ENCODE results near the gene RPH3AL. TPM values are rescaled to one million over a fixed set of nuclear protein-coding genes. Genes with fewer than 3 reads are reported as not detected.
"Not testable (repeated sequence)": the region's sequence is repeated elsewhere in the genome, so short reads cannot be mapped to it uniquely, and the experiment has no call there.

RPH3AL gene
- total and polyA plus RNA-seq, 10 donors: 4.8 to 182 (median 49.1) TPM

DNA sequence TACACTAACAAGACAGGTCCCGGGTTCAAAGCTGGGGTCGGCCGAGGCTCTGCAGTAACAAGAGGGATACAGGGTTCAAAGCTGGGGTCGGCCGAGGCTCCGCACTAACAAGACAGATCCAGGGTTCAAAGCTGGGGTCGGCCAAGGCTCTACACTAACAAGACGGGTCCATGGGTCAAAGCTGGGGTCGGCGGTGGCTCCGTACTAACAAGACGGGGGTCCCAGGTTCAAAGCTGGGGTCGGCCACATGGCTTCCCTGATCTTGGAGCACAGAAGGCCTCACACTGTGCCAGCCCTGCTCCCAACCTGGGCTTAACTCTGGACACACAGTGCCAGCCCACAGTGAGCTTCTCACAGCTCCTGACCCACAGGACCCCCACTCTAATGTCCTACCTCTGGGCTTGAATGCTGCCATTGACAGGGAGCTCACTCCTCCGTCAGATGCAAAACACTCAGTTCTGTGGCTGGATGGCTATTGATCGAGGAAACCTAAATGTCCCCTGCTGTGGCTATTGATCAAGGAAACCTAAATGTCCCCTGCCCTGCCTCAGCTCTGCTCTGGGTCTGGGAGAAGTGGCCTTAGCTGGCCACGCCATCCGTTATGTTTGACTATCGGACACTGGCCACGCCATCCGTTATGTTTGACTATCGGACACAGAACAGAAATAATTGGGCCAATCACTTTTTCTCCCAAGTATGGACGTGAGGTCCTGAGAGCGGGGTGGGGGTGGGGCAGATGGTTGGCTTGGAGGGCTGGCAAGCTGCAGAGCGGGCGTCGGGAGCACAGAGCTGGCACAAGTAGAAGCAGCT lies 116.6 kb downstream of the RPH3AL start:
- intact Hi-C loops (cut with DNase I; ENCODE audit: low total_unique reads): no loop called here
- no peak overlapping the region for H3K27ac ChIP-seq
- WGBS, 5 donors: 92 to 98% (median 95%) methylated on average over 23 to 26 of the region's 26 CpGs

DNA sequence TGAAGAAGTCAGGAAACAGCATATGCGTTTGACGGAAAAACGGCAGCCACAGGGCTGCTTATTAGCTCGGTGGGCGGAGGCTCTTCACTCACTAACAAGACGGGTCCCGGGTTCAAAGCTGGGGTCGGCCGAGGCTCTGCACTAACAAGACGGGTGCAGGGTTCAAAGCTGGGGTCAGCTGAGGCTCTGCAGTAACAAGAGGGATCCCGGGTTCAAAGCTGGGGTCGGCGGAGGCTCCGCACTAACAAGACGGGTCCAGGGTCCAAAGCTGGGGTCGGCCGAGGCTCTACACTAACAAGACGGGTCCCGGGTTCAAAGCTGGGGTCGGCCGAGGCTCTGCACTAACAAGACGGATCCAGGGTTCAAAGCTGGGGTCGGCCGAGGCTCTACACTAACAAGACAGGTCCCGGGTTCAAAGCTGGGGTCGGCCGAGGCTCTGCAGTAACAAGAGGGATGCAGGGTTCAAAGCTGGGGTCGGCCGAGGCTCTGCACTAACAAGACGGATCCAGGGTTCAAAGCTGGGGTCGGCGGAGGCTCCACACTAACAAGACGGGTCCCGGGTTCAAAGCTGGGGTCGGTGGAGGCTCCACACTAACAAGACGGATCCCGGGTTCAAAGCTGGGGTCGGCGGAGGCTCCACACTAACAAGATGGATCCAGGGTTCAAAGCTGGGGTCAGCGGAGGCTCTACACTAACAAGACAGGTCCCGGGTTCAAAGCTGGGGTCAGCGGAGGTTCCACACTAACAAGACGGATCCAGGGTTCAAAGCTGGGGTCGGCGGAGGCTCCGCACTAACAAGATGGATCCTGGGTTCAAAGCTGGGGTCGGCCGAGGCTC lies 117.4 kb downstream of the RPH3AL start:
- intact Hi-C loops (cut with DNase I; ENCODE audit: low total_unique reads); H3K9me3 ChIP-seq; H3K27me3 ChIP-seq (replicated peaks in 1 of 7): not testable (repeated sequence)
- H3K27ac ChIP-seq: peak overlapping the region in 5 of 8 donors; percentile 76 to 88 (median 77)
- 80 to 85% (median 83%) methylated on average over 42 to 48 of the region's 48 CpGs for WGBS, 5 donors
- peaks cover 0 to 17% (median 0%) of the 10 kb centered on the region in 6 donors for H3K36me3 ChIP-seq
- peak; percentile 31 for DNase-seq
- peaks cover 0 to 33% (median 14%) of the 10 kb centered on the region in 6 donors for H3K4me1 ChIP-seq
- H3K4me3 ChIP-seq: peak overlapping the region in 1 of 8 donors; percentile 36

More for the DNA sequence above, 116.6 kb downstream of the RPH3AL start:
- Histone ChIP-seq H3K4me3 (no peak overlapping the region), H3K4me1 (peaks cover 0 to 27% (median 13%) of the 10 kb centered on the region in 6 donors), H3K9me3 (no peaks in the 10 kb centered on the region), H3K36me3 (peaks cover 0 to 17% (median 0%) of the 10 kb centered on the region in 6 donors), H3K27me3 (replicated peaks in 1 of 7) (no peaks in the 10 kb centered on the region)
- peak; percentile 62 for DNase-seq
- TF ChIP-seq POLR2A (IDR thresholded peaks at IDR 0.05): no peak
- TF ChIP-seq POLR2AphosphoS5 (IDR thresholded peaks at IDR 0.05): no peak
- TF ChIP-seq CTCF (IDR thresholded peaks at IDR 0.05 in 8 of 11, conservative IDR thresholded peaks at IDR 0.05 in 3 of 11): no peak

- Histone ChIP-seq H3K36me3 (peaks cover 0 to 17% (median 0%) of the 10 kb centered on the region in 6 donors), H3K4me3 (peak overlapping the region in 1 of 8 donors; percentile 36), H3K27ac (peak overlapping the region in 7 of 8 donors; percentile 5 to 88 (median 76)), H3K4me1 (peaks cover 0 to 40% (median 20%) of the 10 kb centered on the region in 6 donors)
- H3K9me3 ChIP-seq; intact Hi-C loops (cut with DNase I; ENCODE audit: low total_unique reads); H3K27me3 ChIP-seq (replicated peaks in 1 of 7): not testable (repeated sequence)
- WGBS, 5 donors: 36 to 58% (median 48%) methylated on average over 16 to 21 of the region's 23 CpGs
- TF ChIP-seq POLR2AphosphoS5 (IDR thresholded peaks at IDR 0.05): peak in 1 of 3 donors; percentile 7
- peak; percentile 69 for DNase-seq
Measured at GRCh38 chr17:234163-234993, 118.2 kb downstream of the RPH3AL start.

- Histone ChIP-seq H3K36me3 (peaks cover 0 to 13% (median 0%) of the 10 kb centered on the region in 6 donors), H3K4me1 (peaks cover 3 to 49% (median 28%) of the 10 kb centered on the region in 6 donors), H3K27me3 (replicated peaks in 1 of 7) (no peaks in the 10 kb centered on the region), H3K9me3 (no peaks in the 10 kb centered on the region), H3K27ac (peak overlapping the region; percentile 29 to 88 (median 78)), H3K4me3 (peak overlapping the region in 1 of 8 donors; percentile 49)
- DNase-seq: peak; percentile 73
- 31 to 52% (median 44%) methylated on average over 9 to 11 of the region's 11 CpGs for WGBS, 5 donors
- intact Hi-C loops (cut with DNase I; ENCODE audit: low total_unique reads): no loop called here
- TF ChIP-seq CTCF (IDR thresholded peaks at IDR 0.05 in 8 of 11, conservative IDR thresholded peaks at IDR 0.05 in 3 of 11): no peak
- TF ChIP-seq POLR2AphosphoS5 (IDR thresholded peaks at IDR 0.05): peak in 1 of 3 donors; percentile 20
- TF ChIP-seq POLR2A (IDR thresholded peaks at IDR 0.05): no peak
Measured at GRCh38 chr17:233473-233941, 119.1 kb downstream of the RPH3AL start.
